Retinal pigment epithelial cell (primary cell): ENCODE data around the gene KIF22.

Source experiments
- DNase-seq: peaks from one replicate; pipeline ENCODE4 v3.0.0-alpha.2; 2010; ENCODE audit warnings: low read depth
- H3K4me3 ChIP-seq: 2 replicates; pipeline ENCODE4 v1.5.1; 2011; ENCODE audit warnings: mild to moderate bottlenecking, low read length, control low read depth, moderate library complexity
- TF ChIP-seq, protein P1 (sequence below): conservative IDR thresholded peaks from 2 replicates; pipeline ENCODE4 v1.5.1; 2011; ENCODE audit warnings: low read depth, low read length, control low read depth, inconsistent platforms

KIF22 gene

DNA sequence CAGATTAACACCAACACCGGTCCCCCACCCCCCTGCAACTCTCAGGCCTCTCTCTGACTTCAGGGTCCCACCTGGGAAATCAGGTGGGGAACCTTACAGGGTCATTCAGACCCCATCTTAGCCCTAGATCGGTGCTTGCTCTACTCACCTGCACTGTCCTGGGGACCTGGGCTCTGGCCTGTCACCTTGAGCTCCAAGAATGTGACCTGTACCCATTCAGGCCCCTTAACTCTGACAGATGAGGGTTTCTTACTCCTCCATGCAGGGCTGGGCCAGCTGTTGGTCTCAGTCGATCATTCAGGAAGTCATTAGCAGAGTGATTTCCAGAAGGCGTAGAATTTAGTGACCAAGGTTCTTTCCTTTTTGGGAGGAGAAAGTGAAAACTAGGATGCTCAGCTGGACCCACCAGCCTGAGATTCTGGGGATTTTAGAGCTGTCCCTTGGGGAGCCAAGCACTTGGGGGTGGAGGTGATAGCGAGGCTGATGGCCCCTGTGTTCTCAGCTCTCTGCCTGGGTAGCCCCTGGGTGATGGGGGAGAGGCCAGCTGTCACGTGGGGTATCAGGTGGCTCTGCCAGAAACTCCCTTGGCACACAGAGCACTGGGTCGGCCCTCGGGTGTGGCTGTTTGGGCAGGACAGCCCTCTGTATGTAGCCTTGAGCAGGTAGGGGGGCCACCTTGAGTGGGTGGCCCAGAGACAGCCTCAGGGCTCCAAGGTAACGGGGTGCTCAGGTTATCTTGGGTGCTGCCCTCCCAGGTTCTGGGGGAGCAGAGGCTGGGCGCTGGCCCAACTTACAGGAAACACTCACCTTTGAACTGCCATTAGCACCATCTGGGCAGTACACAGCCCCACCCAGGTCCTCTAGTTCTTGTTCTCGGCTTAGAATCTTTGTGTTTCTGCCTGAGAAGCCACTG, 30.4 kb downstream of the KIF22 start:
- TF ChIP-seq, protein P1, sequence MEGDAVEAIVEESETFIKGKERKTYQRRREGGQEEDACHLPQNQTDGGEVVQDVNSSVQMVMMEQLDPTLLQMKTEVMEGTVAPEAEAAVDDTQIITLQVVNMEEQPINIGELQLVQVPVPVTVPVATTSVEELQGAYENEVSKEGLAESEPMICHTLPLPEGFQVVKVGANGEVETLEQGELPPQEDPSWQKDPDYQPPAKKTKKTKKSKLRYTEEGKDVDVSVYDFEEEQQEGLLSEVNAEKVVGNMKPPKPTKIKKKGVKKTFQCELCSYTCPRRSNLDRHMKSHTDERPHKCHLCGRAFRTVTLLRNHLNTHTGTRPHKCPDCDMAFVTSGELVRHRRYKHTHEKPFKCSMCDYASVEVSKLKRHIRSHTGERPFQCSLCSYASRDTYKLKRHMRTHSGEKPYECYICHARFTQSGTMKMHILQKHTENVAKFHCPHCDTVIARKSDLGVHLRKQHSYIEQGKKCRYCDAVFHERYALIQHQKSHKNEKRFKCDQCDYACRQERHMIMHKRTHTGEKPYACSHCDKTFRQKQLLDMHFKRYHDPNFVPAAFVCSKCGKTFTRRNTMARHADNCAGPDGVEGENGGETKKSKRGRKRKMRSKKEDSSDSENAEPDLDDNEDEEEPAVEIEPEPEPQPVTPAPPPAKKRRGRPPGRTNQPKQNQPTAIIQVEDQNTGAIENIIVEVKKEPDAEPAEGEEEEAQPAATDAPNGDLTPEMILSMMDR, result no peak
- H3K4me3 ChIP-seq, result peak overlapping the region; percentile 90
- DNase-seq, result no peak

DNA sequence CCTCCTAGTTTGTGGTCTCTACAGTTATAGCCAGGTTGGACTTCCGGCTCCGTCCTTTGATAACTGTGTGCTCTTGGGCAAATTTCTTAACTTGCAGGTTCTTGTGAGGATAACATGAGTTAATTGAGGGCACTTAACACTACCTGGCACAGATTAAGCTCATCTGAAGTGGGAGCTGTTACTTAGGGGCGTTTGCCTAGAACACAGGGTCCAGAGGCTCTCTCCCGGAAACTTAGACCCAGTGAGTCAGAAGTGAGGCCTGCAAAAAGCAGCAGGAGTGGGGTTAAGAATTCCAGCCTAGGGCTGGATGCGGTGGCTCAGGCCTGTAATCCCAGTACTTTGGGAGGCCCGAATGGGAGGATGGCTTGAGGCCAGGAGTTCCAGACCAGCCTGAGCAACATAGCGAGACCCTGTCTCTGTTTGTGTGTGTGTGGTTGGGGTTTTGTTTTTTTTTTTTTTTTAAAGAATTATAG, 31.1 kb downstream of the KIF22 start:
- TF ChIP-seq, protein P1, result no peak
- H3K4me3 ChIP-seq, result peak overlapping the region; percentile 90
- DNase-seq, result peak; percentile 76

DNA sequence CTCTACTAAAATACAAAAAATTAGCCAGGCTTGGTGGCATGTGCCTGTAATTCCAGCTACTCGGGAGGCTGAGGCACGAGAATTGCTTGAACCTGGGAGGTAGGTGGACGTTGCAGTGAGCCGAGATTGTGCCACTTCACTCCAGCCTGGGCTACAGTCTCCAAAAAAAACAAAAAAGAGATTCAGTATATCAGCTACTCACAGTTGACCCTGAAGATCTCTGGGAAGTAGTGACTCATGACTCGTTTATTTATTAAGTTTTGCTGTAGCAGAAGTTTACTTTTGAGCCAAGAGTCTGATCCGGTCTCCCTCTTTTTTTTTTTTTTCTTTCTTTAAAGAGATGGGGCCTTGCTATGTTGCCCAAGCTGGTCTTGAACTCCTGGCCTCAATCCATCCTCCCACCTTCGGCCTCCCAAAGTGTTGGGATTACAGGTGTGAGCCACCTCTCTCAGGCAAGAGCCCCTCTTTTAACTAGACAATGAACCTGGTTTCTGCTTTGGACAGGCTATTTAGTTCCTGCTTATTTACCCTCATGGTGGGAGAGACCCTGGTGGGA, 34.1 kb downstream of the KIF22 start:
- no peak for DNase-seq
- TF ChIP-seq, protein P1, result no peak
- H3K4me3 ChIP-seq, result no peak overlapping the region

DNA sequence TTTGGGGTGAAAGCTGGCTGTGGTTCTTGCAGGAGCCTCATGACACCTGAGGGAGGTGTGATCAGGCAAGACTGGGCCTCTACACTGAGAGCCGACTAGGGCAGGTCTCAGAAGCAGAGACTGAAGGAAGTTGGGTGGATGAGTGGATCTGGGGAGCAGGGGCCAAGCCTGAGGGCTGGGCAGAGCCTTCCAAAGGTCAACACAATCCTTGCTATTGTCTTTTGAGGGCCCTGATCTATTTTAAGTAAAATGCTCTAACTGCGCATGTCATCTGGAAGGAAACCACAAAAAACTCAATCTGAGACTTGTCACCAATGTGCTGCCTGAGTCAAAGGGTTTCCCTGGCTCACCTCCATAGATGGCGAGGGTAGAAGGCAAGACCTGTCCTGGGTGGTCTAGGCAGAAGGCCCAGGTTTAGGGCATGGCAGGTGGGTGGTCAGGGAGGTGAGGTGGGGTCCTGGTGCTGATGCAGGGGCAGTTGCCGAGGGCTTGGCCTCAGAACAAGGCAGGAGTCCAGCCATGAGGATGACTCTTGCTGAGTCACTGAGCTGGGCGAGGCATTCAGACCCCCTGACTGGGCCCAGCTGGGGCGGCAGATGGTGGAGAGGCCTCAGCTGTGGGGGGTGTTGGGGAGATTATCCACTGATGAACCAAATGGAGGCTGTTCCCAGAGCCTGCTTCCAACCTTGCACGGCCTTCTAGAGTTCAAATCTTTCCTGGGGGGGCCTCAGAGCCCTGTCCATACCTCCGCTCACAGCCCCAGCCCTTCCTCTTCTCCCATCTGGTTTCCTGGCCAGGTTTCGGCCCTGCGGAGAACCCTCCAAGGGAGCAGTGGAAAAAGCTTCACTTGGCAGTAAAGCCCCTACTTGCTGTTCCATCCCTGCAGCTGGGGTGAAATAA, 34.8 kb downstream of the KIF22 start:
- no peak for DNase-seq
- TF ChIP-seq, protein P1, result no peak
- no peak overlapping the region for H3K4me3 ChIP-seq

DNA sequence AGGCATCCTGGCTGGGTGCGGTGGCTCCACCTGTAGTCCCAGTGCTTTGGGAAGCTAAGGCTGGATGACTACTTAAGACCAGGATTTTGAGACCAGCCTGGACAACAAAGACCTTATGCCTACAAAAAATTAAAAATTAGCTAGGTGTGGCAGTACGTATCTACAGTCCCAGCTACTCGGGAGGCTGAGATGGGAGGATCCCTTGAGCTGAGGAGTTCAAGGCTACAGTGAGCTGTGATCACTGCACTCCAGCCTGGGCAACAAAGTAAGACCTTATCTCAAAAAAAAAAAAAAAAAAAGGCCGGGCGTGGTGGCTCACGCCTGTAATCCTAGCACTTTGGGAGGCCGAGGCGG, 35.8 kb downstream of the KIF22 start:
- TF ChIP-seq, protein P1, result no peak
- no peak for DNase-seq
- H3K4me3 ChIP-seq, result no peak overlapping the region

DNA sequence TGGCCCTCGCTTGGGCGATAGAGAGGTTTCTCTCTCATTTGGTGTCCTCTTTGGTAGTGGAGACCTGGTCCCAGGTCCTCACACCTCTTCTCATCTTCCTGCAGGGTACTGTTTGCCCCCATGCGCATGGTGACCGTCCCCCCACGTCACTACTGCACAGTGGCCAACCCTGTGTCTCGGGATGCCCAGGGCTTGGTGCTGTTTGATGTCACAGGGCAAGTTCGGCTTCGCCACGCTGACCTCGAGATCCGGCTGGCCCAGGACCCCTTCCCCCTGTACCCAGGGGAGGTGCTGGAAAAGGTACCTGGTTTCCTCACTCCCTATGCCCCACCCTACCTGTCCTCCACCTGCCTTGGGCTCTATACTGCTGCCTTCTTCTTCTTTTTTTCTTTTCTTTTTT, 40.2 kb downstream of the KIF22 start:
- DNase-seq, result no peak
- TF ChIP-seq, protein P1, result no peak
- no peak overlapping the region for H3K4me3 ChIP-seq
